DOHH2 (cell line): ENCODE measurements around the gene TNFSF4.
"Not testable (repeated sequence)": the region's sequence is repeated elsewhere in the genome, so short reads cannot be mapped to it uniquely, and the experiment has no call there.

Experiments used
- H3F3A ChIP-seq: fragments of 200-600 bp; sonication (generic), shearing (Covaris generic); 2 replicates; pipeline ENCODE4 v1.6.0; 2016; ENCODE audit warnings: antibody characterized with exemption, mild to moderate bottlenecking; ENCODE audit not compliant: control insufficient read depth, insufficient read depth
- H3K27ac ChIP-seq: fragments of 200-600 bp; sonication (generic); 2 replicates; pipeline ENCODE4 v1.5.1; 2014; ENCODE audit warnings: low read depth, mild to moderate bottlenecking, low read length, moderate library complexity
- H3K27me3 ChIP-seq: fragments of 200-600 bp; sonication (generic); 2 replicates; pipeline ENCODE4 v1.6.1; 2014; ENCODE audit warnings: mild to moderate bottlenecking, low read length, mixed read lengths; ENCODE audit not compliant: control insufficient read depth
- H3K36me3 ChIP-seq: fragments of 200-600 bp; sonication (generic); 2 replicates; pipeline ENCODE4 v1.6.1; 2014; ENCODE audit warnings: mild to moderate bottlenecking, low read length, moderate library complexity, mixed read lengths; ENCODE audit not compliant: control insufficient read depth
- H3K4me1 ChIP-seq: fragments of 200-600 bp; sonication (generic); 2 replicates; pipeline ENCODE4 v1.6.1; 2014; ENCODE audit warnings: mild to moderate bottlenecking, low read length, mixed read lengths; ENCODE audit not compliant: control insufficient read depth
- H3K4me2 ChIP-seq: fragments of 200-600 bp; sonication (generic); 2 replicates; pipeline ENCODE4 v1.6.0; 2014; ENCODE audit warnings: mild to moderate bottlenecking, low read length, moderate library complexity
- H3K4me3 ChIP-seq: fragments of 200-600 bp; sonication (generic); 2 replicates; pipeline ENCODE4 v1.5.1; 2014; ENCODE audit warnings: mild to moderate bottlenecking, low read length, mixed read lengths
- H3K79me2 ChIP-seq: fragments of 200-600 bp; sonication (generic); 2 replicates; pipeline ENCODE4 v1.6.1; 2014; ENCODE audit warnings: mild to moderate bottlenecking, low read length, mixed read lengths; ENCODE audit not compliant: control insufficient read depth
- H3K9me2 ChIP-seq: fragments of 200-600 bp; sonication (generic); replicated peaks from 2 replicates; pipeline ENCODE4 v1.6.1; 2014; ENCODE audit warnings: mild to moderate bottlenecking, low read length, mixed read lengths; ENCODE audit not compliant: control insufficient read depth
- H3K9me3 ChIP-seq: fragments of 200-600 bp; sonication (generic); 2 replicates; pipeline ENCODE4 v1.6.1; 2014; ENCODE audit warnings: antibody characterized with exemption, low read length, mixed read lengths; ENCODE audit not compliant: control insufficient read depth, insufficient read depth
- H4K20me1 ChIP-seq: fragments of 200-600 bp; sonication (generic); 2 replicates; pipeline ENCODE4 v1.6.0; 2014; ENCODE audit warnings: low read depth, mild to moderate bottlenecking, antibody characterized with exemption, low read length, moderate library complexity; ENCODE audit not compliant: control insufficient read depth, insufficient read depth
- EZH2phosphoT487 ChIP-seq: fragments of 200-600 bp; sonication (generic); IDR thresholded peaks from 2 replicates; pipeline ENCODE4 v1.6.1; 2017; ENCODE audit warnings: borderline replicate concordance, mild to moderate bottlenecking, antibody characterized with exemption, low read length, moderate library complexity, mixed read lengths
- TF ChIP-seq, protein P1 (sequence below): fragments of 200-600 bp; sonication (generic); IDR thresholded peaks from one replicate; pipeline ENCODE4 v1.5.1; 2014; ENCODE audit warnings: antibody characterized with exemption, mild to moderate bottlenecking, low read depth, low read length; ENCODE audit not compliant: poor library complexity, severe bottlenecking

The TNFSF4 gene

DNA sequence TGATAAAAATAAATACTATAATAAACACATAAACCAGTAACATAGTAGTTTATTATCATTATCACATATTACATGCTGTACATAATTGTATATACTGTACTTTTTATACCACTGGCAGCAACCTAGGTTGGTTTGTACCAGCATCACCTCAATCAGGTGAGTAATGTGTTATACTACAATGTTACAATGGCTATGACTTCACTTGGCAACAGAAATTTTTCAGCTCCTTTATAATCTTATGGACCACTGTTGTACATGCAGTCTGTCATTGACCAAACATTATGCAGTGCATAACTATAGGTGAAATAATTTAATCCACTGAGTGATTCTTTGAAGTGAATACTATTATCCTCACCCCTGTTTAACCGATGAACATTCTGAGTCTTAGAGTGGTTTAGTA, 44.5 kb downstream of the TNFSF4 start:
- H3K27ac ChIP-seq: no peak overlapping the region
- H3F3A ChIP-seq: no peaks in the 10 kb centered on the region
- no peaks in the 10 kb centered on the region for H3K27me3 ChIP-seq
- TF ChIP-seq, protein P1, sequence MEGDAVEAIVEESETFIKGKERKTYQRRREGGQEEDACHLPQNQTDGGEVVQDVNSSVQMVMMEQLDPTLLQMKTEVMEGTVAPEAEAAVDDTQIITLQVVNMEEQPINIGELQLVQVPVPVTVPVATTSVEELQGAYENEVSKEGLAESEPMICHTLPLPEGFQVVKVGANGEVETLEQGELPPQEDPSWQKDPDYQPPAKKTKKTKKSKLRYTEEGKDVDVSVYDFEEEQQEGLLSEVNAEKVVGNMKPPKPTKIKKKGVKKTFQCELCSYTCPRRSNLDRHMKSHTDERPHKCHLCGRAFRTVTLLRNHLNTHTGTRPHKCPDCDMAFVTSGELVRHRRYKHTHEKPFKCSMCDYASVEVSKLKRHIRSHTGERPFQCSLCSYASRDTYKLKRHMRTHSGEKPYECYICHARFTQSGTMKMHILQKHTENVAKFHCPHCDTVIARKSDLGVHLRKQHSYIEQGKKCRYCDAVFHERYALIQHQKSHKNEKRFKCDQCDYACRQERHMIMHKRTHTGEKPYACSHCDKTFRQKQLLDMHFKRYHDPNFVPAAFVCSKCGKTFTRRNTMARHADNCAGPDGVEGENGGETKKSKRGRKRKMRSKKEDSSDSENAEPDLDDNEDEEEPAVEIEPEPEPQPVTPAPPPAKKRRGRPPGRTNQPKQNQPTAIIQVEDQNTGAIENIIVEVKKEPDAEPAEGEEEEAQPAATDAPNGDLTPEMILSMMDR: no peak
- TF ChIP-seq EZH2phosphoT487: no peak
- no peaks in the 10 kb centered on the region for H3K36me3 ChIP-seq
- no peaks in the 10 kb centered on the region for H3K79me2 ChIP-seq
- no peaks in the 10 kb centered on the region for H3K9me3 ChIP-seq
- no peaks in the 10 kb centered on the region for H3K4me1 ChIP-seq
- no peaks in the 10 kb centered on the region for H3K9me2 ChIP-seq
- H3K4me2 ChIP-seq: no peak overlapping the region
- no peak overlapping the region for H3K4me3 ChIP-seq
- H4K20me1 ChIP-seq: no peaks in the 10 kb centered on the region

DNA sequence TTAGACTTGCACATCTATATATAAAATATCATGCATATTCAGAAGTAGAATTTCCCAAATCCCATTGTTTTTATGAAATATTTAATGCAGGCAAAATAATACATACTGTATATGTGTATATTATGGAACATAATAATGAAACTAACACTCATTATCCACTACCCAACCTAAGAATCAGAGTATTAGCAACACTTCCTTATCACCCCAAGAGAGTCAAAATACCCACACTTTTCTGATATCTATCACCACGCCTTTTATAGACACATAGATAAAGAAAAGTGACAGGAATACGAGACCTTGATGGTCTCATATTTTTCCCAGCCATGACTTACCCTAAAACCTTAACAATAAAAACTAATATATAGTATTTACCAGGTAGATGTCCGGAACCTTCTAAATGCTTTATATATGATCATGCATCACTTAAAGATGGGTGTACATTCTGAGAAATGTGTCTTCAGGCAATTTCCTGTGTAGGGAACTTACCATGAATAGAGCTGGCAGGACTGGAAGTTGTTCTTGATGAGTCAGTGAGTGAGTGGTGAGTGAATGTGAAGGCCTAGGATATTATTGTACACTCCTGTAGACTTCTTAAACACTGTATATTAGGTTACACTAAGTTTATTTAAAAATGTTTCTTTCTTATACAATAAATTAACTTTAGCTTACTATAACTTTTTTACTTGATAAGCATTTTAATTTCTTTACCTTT, 45.5 kb downstream of the TNFSF4 start:
- H3K4me1 ChIP-seq: no peaks in the 10 kb centered on the region
- no peaks in the 10 kb centered on the region for H3F3A ChIP-seq
- H3K27me3 ChIP-seq: no peaks in the 10 kb centered on the region
- no peaks in the 10 kb centered on the region for H3K79me2 ChIP-seq
- TF ChIP-seq, protein P1: no peak
- no peak for TF ChIP-seq EZH2phosphoT487
- no peaks in the 10 kb centered on the region for H4K20me1 ChIP-seq
- no peaks in the 10 kb centered on the region for H3K9me2 ChIP-seq
- H3K4me3 ChIP-seq: no peak overlapping the region
- no peaks in the 10 kb centered on the region for H3K9me3 ChIP-seq
- no peak overlapping the region for H3K4me2 ChIP-seq
- H3K36me3 ChIP-seq: no peaks in the 10 kb centered on the region
- H3K27ac ChIP-seq: no peak overlapping the region

DNA sequence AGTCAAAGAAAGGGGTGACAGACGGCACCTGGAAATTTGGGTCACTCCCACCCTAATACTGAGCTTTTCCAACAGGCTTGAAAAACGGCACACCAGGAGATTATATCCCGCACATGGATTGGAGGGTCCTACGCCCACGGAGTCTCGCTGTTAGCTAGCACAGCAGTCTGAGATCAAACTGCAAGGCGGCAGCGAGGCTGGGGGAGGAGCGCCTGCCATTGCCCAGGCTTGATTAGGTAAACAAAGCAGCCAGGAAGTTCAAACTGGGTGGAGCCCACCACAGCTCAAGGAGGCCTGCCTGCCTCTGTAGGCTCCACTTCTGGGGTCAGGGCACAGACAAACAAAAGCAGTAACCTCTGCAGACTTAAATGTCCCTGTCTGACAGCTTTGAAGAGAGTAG, 53.2 kb downstream of the TNFSF4 start:
- not testable (repeated sequence) for H3K27me3 ChIP-seq, H3K27ac ChIP-seq, H3K36me3 ChIP-seq, H3K4me1 ChIP-seq, H3K4me3 ChIP-seq, H3K4me2 ChIP-seq, H3K79me2 ChIP-seq, H3K9me2 ChIP-seq, H4K20me1 ChIP-seq, H3K9me3 ChIP-seq, H3F3A ChIP-seq

DNA sequence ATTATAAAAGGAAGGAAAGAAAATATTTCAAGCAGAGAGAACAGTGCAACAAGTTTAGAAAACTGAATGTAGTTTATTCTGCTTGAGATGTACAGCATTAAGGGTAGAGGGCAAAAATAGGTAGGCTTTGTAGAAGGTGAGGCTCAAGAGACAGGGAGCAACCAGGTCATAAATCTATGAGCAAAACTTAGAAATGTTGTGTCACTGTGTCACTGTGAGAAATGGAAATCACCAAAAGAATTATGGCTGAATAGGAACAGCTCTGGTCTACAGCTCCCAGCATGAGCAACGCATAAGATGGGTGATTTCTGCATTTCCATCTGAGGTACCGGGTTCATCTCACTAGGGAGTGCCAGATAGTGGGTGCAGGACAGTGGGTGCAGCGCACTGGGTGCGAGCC, 53.6 kb downstream of the TNFSF4 start:
- Histone ChIP-seq H3K27me3 (no peaks in the 10 kb centered on the region), H3F3A (no peaks in the 10 kb centered on the region), H3K4me1 (no peaks in the 10 kb centered on the region), H3K79me2 (no peaks in the 10 kb centered on the region), H3K9me3 (no peaks in the 10 kb centered on the region), H3K9me2 (no peaks in the 10 kb centered on the region), H3K27ac (no peak overlapping the region), H3K4me2 (no peak overlapping the region), H3K36me3 (no peaks in the 10 kb centered on the region), H4K20me1 (no peaks in the 10 kb centered on the region), H3K4me3 (no peak overlapping the region)
- TF ChIP-seq, protein P1: no peak
- TF ChIP-seq EZH2phosphoT487: no peak
